ENCODE results near the gene EFHC1. TPM values are rescaled to one million over a fixed set of nuclear protein-coding genes. Genes with fewer than 3 reads are reported as not detected.
"Not testable (repeated sequence)": the region's sequence is repeated elsewhere in the genome, so short reads cannot be mapped to it uniquely, and the experiment has no call there.

The EFHC1 gene
- polyA plus RNA-seq, 10 donors = 14.1 to 36.4 (median 21.2) TPM

- no peak for DNase-seq
Measured at GRCh38 chr6:52426667-52427066, 6.5 kb downstream of the EFHC1 start.

GRCh38 chr6:52433294-52433693, 13.2 kb downstream of the EFHC1 start:
- DNase-seq = not testable (repeated sequence)

GRCh38 chr6:52435345-52435744, 15.2 kb downstream of the EFHC1 start:
- no peak for DNase-seq

GRCh38 chr6:52438926-52439325, 18.8 kb downstream of the EFHC1 start:
- DNase-seq = no peak

- DNase-seq = no peak
Measured at GRCh38 chr6:52454556-52454955, 34.4 kb downstream of the EFHC1 start.

GRCh38 chr6:52457096-52457495, 37.0 kb downstream of the EFHC1 start:
- DNase-seq = no peak

GRCh38 chr6:52461194-52461593, 41.1 kb downstream of the EFHC1 start:
- DNase-seq = not testable (repeated sequence)

- DNase-seq = no peak
Measured at GRCh38 chr6:52474173-52474572, 54.0 kb downstream of the EFHC1 start.

- DNase-seq = no peak
Measured at GRCh38 chr6:52475307-52475706, 55.2 kb downstream of the EFHC1 start.

GRCh38 chr6:52482903-52483670, 62.9 kb downstream of the EFHC1 start:
- DNase-seq = peak in 1 of 3 donors; percentile 37

- DNase-seq = no peak
Measured at GRCh38 chr6:52483671-52484003, 63.5 kb downstream of the EFHC1 start.

GRCh38 chr6:52489881-52490280, 69.7 kb downstream of the EFHC1 start:
- no peak for DNase-seq

- no peak for DNase-seq
Measured at GRCh38 chr6:52491203-52492069, 71.3 kb downstream of the EFHC1 start.

- no peak for DNase-seq
Measured at GRCh38 chr6:52493669-52494068, 73.5 kb downstream of the EFHC1 start.

GRCh38 chr6:52494298-52495072, 74.3 kb downstream of the EFHC1 start:
- DNase-seq = no peak

GRCh38 chr6:52495922-52496321, 75.8 kb downstream of the EFHC1 start:
- DNase-seq = no peak

GRCh38 chr6:52496631-52497030, 76.5 kb downstream of the EFHC1 start:
- no peak for DNase-seq

- peak in 2 of 3 donors; percentile 60 to 63 for DNase-seq
Measured at GRCh38 chr6:52497652-52498408, 77.7 kb downstream of the EFHC1 start.

GRCh38 chr6:52498538-52499017, 78.4 kb downstream of the EFHC1 start:
- DNase-seq = no peak

GRCh38 chr6:52499026-52499425, 78.9 kb downstream of the EFHC1 start:
- no peak for DNase-seq

- DNase-seq = no peak
Measured at GRCh38 chr6:52499681-52500236, 79.6 kb downstream of the EFHC1 start.

Data from muscle of back (tissue), 11 donors.